K562 (cell line): ENCODE measurements around the gene SCFD1.

ENCODE experiments used
- EP300 ChIP-seq: IDR thresholded peaks from 2 replicates; pipeline ENCODE4 v1.6.1; 2012; ENCODE audit warnings: low read length, improper control_type of control experiment
- ILK ChIP-seq: fragments of 450-650 bp; IDR thresholded peaks from 2 replicates; pipeline ENCODE4 v1.6.1; 2016; ENCODE audit warnings: missing genetic modification characterization, low read depth, mild to moderate bottlenecking, missing compliant biosample characterization, moderate library complexity, borderline replicate concordance
- RBM14 ChIP-seq: fragments of 200-400 bp; formaldehyde crosslinking; IDR thresholded peaks from 2 replicates; pipeline ENCODE4 v1.6.1; 2018; ENCODE audit warnings: low read depth, mild to moderate bottlenecking, low read length, moderate library complexity, borderline replicate concordance; ENCODE audit not compliant: insufficient read depth
- REST ChIP-seq, 2 experiments: fragments of 450-650 bp; formaldehyde crosslinking in 1 of 2; IDR thresholded peaks; 2 replicates each; pipeline versions ENCODE4 v1.4.0 to v1.6.1; 2014 to 2020; ENCODE audit warnings: mild to moderate bottlenecking in 2 of 2, borderline replicate concordance in 1 of 2, low read depth in 1 of 2
- RFX1 ChIP-seq: fragments of 450-650 bp; IDR thresholded peaks from 2 replicates; pipeline ENCODE4 v1.6.1; 2016; ENCODE audit warnings: mild to moderate bottlenecking, moderate library complexity
- SAFB ChIP-seq: fragments of 200-400 bp; formaldehyde crosslinking; IDR thresholded peaks from 2 replicates; pipeline ENCODE4 v1.6.1; 2017; ENCODE audit warnings: low read depth, low read length, borderline replicate concordance
- SMARCB1 ChIP-seq: IDR thresholded peaks from 2 replicates; pipeline ENCODE4 v1.6.1; 2011; ENCODE audit warnings: improper control_type of control experiment, low read depth; ENCODE audit not compliant: insufficient read length
- SP1 ChIP-seq: sonication (generic); formaldehyde crosslinking; IDR thresholded peaks from 2 replicates; pipeline ENCODE4 v1.8.1; 2022; ENCODE audit warnings: mild to moderate bottlenecking, missing genetic modification reagents
- TCF7L2 ChIP-seq: fragments of 150-350 bp; IDR thresholded peaks from 2 replicates; pipeline ENCODE4 v1.6.1; 2016; ENCODE audit warnings: low read depth, mild to moderate bottlenecking, low read length, moderate library complexity
- ZBED1 ChIP-seq: IDR thresholded peaks from 2 replicates; pipeline ENCODE4 v1.6.1; 2014
- ZBTB8A ChIP-seq: fragments of 450-650 bp; IDR thresholded peaks from 2 replicates; pipeline ENCODE4 v1.6.1; 2018; ENCODE audit warnings: mild to moderate bottlenecking, moderate library complexity; ENCODE audit not compliant: partially characterized antibody
- ZNF354B ChIP-seq: fragments of 250-450 bp; sonication (Bioruptor Pico); IDR thresholded peaks from 2 replicates; pipeline ENCODE4 v1.4.0; 2020
- TF ChIP-seq, protein P1 (sequence below), 3 experiments: IDR thresholded peaks in 2 of 3; conservative IDR thresholded peaks in 1 of 3; 2 replicates each; pipeline ENCODE4 v1.5.1; 2011 to 2012; ENCODE audit warnings: low read length in 3 of 3, mild to moderate bottlenecking in 3 of 3, control low read depth in 2 of 3, improper control_type of control experiment in 1 of 3, inconsistent platforms in 1 of 3, low read depth in 1 of 3, mixed read lengths in 1 of 3, moderate library complexity in 1 of 3; ENCODE audit not compliant: insufficient read depth in 2 of 3

- TF ChIP-seq ZBTB8A (no peak), EP300 (no peak), ILK (tag) (no peak), ZNF354B (CRISPR knock-in tag) (no peak), RFX1 (no peak), ZBED1 (no peak), RBM14 (no peak), TCF7L2 (no peak), SP1 (CRISPR knock-in tag) (no peak), SMARCB1 (no peak), SAFB (no peak), REST (IDR thresholded peaks at IDR 0.05; ENCODE audit: borderline replicate concordance) (no peak), REST (CRISPR knock-in tag; IDR thresholded peaks at IDR 0.05; ENCODE audit: low read depth) (no peak)
- TF ChIP-seq, protein P1, sequence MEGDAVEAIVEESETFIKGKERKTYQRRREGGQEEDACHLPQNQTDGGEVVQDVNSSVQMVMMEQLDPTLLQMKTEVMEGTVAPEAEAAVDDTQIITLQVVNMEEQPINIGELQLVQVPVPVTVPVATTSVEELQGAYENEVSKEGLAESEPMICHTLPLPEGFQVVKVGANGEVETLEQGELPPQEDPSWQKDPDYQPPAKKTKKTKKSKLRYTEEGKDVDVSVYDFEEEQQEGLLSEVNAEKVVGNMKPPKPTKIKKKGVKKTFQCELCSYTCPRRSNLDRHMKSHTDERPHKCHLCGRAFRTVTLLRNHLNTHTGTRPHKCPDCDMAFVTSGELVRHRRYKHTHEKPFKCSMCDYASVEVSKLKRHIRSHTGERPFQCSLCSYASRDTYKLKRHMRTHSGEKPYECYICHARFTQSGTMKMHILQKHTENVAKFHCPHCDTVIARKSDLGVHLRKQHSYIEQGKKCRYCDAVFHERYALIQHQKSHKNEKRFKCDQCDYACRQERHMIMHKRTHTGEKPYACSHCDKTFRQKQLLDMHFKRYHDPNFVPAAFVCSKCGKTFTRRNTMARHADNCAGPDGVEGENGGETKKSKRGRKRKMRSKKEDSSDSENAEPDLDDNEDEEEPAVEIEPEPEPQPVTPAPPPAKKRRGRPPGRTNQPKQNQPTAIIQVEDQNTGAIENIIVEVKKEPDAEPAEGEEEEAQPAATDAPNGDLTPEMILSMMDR (IDR thresholded peaks at IDR 0.05 in 2 of 3, conservative IDR thresholded peaks at IDR 0.05 in 1 of 3; ENCODE audit: insufficient read depth in 2 of 3, low read depth in 1 of 3, low read length in 3 of 3), result no peak
Observed at GRCh38 chr14:30669594-30669993, 47.5 kb downstream of the SCFD1 start.
